GM18502 (cell line): ENCODE measurements around the gene ZBTB2.

Source experiments
- ATAC-seq: cut with Tn5 transposase; IDR thresholded peaks from one replicate; pipeline ENCODE4 v1.9.1; 2021; ENCODE audit warnings: mild to moderate bottlenecking; ENCODE audit not compliant: unreplicated experiment, poor library complexity

The ZBTB2 gene, protein sequence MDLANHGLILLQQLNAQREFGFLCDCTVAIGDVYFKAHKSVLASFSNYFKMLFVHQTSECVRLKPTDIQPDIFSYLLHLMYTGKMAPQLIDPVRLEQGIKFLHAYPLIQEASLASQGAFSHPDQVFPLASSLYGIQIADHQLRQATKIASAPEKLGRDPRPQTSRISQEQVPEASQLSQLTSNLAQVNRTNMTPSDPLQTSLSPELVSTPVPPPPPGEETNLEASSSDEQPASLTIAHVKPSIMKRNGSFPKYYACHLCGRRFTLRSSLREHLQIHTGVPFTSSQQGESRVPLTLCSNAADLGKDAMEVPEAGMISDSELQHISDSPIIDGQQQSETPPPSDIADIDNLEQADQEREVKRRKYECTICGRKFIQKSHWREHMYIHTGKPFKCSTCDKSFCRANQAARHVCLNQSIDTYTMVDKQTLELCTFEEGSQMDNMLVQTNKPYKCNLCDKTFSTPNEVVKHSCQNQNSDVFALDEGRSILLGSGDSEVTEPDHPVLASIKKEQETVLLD

DNA sequence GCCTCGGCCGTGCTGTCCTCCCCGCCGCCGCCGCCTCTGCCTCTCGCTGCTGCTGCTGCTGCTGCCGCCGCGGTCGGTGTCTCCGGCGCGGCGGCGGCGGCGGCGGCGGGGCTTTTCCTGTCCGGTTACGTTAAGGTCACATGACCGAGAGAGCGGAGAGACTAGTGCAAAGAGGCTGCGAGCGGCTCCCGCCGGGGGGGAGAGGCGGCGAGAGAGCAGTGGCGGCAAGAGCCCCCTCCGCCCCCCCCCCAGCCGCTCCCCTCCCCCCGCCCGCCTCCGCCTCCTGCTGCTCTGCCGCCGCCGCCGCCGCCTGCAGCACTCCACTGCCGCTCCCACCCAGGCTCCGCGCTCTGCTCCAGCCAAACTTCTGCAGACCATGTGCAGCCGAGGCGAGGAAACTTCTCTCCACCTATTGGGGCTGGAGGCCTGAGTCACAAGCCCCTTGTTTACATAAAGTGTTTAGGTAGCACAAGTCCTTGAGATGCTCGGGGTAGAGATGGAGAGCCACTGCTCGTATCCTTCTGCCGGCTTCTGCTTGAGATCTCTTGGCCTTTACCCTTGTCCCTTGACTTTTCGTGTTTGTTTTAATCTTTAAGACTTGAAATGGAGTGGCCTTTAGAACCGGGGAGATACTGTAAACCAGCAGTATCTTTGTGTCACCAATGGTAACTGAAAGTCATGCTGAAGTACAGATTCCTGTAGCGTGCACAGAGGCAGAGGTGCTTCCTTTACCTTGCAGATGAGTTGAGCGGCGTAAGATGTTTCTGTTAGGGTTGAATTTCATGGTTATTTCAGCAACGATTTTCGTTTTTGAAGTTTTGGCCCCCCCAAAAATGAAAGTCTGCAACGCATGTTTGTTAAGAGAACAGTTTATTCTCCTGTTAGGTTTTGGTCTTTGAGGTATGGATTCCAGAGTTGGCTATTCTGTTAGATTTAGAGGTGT lies at the start of gene ZBTB2:
Gene ZBTB2 (minus strand): TSS at position 89 of the 943 bp plus-strand sequence. CDS start 17,922 bp downstream, outside the sequence.
- ATAC-seq = peak; percentile 14

- ATAC-seq = peak; percentile 59
Observed at GRCh38 chr6:151440930-151441329, 49.6 kb upstream of the ZBTB2 start.

DNA sequence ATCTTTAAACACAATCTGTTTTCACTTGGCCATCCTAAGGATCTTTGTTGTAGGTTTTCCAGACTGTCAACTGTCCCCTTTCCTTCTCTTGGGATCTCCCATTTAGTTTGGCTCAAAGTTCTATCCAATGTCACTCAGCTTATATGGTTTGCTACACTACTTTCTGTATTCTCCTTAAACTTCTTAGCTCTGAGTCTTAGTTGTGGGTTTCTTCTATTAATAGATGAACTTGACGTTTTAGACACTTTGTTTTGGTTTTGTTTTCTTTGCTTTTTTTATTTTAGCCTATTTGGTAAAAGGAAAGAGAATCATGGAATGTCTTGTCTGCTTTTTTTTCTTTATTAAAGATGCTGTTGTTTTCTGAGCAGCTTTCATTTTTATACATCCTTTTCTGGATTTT lies 49.1 kb upstream of the ZBTB2 start:
- peak; percentile 59 for ATAC-seq

DNA sequence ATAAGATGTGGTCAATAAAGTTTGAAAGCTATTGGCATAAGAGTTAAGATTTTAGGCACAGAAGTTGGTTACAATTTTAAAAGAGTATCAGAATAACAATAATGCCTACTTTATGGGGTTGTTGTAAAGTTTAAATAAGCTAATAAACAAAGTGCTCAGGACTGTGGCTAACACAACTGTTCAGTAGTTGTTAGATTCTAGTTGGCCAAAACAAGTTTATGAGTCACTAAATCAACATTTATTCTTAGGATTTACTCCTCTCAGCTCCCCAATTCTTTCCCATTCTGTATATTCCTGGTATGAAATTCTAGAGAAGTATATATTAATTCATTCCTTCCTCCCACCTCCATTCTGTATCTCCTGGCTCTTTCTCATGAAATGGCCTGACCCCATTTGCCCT lies 46.0 kb upstream of the ZBTB2 start:
- ATAC-seq = no peak

DNA sequence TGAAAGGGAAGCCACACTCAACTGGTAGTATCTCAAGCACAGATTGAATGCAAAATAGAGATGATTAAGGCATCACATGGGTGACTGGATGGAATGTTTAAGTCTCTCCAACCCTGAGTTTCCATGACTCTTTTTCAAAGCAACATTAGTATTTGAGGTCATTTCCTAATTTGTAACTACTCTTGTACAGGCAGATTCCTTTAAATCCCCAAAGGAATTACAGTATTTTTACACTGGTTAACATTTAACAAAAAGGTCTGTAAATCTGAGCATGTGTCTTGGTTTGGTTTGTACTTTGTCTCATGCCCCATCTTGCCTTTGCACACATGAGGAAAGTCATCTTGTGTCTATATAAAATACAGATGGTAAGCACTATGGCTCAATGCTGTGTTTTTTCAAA lies 45.4 kb upstream of the ZBTB2 start:
- ATAC-seq = no peak

- no peak for ATAC-seq
Observed at GRCh38 chr6:151436300-151436699, 44.9 kb upstream of the ZBTB2 start.

DNA sequence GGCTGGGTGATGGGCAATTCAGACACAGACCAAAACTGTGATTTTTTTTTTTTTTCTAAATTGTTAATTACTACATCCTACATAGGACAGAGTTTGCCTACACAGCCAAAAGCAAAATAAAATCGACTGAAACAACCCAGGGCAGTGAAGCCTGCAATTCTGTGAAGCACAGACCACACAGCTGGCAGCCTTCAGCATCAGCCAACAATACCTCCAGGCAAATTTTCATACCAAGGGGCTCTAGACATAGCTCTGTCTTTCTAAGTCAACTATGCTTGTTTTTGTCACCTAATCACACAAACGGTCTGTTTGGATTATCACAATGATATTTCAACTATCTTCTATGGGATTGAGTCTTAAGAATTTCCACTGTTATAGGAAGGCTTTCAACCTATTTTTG lies 43.0 kb upstream of the ZBTB2 start:
- ATAC-seq = peak; percentile 66

- ATAC-seq = no peak
Observed at GRCh38 chr6:151432651-151433050, 41.3 kb upstream of the ZBTB2 start.

DNA sequence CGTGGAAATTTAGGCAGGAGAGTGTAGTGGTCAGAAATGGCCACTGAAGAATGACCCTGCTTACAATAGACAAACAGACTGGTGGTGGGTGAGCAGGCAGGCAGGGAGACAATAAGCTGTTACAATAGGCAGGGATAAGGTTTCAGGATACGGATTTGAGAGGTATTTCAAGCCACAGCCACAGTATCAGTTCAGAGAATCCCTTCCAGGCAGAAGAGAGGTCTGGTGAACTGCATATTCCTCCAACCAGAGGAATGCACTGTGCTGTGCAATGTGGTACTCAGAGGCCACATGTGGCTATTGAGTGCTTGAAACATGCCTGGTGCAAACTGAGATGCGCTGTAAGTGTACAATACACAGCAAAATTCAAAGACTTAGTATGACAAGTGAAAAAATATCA lies 40.0 kb upstream of the ZBTB2 start:
- ATAC-seq = no peak

GRCh38 chr6:151430886-151431285 lies 39.5 kb upstream of the ZBTB2 start:
- ATAC-seq = no peak

DNA sequence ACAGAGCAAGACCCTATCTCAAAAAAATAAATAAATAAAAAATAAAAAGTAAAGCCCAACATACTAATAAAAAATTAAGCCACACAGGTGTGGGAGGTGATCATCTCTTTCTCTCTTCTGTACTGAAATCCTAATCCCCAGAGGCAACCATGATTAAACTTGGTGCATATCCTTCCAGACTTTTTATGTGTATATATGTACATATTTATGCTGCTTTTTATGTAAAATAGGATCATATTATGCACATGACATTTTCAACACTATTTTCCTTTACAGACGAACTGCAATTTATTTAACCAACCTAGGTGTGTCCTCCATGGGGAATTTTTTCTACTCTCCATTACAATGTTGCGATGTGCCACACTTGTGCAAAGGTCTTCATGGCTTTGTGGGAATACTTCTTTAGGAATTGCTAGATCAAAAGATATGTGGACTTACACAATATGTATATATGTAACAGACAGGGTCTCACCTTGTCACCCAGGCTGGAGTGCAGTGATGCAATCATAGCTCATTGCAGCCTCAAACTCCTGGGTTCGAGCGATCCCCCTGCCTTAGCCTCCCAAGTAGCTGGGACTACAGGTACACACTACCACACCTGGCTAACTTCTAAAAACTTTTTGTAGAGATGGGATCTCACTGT lies 36.9 kb upstream of the ZBTB2 start:
- no peak for ATAC-seq

- no peak for ATAC-seq
Observed at GRCh38 chr6:151425561-151425960, 34.2 kb upstream of the ZBTB2 start.

DNA sequence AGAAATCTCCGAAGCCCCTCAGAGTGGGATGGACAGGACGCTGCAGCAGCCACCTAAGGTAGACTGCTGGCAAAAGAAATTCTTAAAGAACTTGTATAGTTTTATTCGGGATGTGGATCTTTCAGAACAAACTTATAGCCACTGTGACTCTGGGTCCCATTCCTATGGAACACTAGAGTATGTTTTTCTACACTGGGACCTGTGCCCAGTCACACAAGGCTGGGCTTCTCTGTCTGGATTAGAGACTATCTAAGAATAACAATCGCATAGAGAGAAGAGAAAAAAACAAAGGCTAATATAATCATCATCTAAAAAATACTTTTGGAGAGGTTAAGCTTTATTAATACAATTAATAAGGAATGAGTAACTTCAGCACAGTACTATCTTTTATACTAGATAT lies 31.6 kb upstream of the ZBTB2 start:
- ATAC-seq = no peak

DNA sequence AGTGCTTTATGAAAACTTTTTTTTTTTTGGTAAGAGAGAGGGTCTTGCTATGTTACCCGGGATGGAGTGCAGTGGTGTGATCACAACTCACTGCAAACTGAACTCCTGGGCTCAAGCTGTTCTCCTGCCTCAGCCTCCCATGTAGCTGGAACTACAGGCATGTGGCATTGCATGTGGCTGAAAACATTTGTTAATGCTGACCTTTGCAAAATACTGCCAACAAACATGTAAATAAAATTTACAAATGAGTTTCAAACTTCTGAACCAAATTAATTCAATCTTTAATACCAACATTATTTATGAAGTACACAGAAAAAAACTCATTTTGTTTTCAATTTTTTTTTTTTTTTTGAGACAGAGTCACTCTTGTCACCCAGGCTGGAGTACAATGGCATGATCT lies 26.1 kb upstream of the ZBTB2 start:
- ATAC-seq = no peak

DNA sequence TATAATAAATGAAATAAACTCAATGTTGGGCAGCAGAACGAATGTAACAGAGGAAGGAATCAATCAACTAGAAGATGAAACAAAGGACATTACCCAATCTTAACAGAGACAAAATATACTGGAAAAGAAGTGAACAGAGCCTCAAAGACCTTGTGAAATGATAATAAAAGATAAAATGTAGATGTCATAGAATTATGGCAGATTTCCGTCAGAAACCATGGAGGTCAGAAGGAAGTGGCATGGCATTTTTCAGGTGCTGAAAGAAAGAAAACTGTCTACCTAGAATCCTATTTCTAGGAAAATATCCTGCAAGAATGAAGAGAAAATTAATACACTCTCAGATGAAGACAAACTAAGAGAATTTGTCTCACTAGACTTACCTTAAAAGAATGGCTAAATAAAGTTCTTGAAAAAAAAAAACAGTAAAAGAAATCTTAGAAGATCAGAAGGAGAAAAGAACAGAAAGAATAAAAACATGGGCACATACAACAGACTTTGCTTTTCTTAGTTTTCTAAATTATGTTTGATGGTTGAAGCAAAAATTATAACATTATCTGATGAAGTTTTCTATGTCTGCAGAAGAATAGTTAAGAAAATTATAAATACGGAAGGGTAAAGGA lies 23.4 kb upstream of the ZBTB2 start:
- ATAC-seq = no peak

- ATAC-seq = no peak
Observed at GRCh38 chr6:151413372-151414145, 22.2 kb upstream of the ZBTB2 start.

DNA sequence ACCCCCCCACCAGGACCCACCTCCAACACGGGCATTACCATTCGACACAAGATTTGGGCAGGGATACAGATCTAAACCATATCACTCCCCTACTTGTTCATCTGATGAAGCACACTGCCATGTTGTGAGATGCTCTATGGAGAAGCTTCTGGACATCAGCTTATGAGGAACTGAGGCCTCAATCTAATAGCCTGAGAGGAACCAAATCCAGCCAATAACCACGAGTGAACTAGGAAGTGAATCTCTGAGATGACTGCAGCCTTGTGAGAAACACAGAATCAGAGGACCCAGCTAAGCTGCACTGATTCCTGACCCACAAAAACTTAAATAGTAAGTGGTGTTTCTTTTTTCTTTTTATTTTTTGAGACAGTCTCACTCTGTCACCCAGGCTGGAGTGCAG lies 21.6 kb upstream of the ZBTB2 start:
- peak; percentile 45 for ATAC-seq

DNA sequence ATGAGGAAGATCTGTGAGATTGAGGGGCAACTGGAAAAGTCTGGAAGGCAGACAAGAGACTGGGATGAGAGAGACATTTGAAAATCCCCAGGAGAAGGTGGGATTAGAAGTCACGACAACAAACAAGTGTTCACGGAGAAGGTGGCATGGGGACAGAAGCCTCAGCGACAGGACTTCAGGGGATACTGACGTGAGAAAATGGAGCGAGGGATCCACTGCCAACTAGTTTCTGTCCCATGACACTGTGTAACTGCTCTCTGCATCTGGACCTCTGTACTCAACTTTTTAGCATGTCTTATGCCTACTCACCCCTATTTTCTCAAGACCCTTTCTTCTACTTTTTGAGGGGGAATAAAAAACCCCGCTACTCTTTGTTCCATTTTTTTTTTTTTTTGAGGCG lies 18.3 kb upstream of the ZBTB2 start:
- no peak for ATAC-seq

DNA sequence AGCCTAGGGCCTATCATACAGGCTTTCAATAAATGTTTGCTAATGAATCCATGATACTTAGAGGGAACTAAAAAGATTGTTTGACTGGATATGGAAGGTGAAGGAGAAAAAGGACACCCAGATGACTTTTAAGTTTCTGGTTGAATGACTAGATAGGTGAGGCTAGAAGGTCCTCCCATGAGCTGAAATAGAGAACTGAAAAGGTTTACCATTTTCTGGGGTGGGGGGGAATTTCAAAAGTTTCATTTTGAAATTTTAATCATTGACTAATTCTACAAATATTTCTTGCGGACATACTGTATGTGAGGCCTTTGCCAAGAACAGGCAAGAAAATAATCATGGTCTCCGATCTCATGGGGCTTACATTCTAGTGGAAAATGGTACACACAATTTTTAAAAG lies 17.9 kb upstream of the ZBTB2 start:
- peak; percentile 59 for ATAC-seq
